ENCODE measurements around the gene ALK. TPM values are rescaled to one million over a fixed set of nuclear protein-coding genes. Genes with fewer than 3 reads are reported as not detected.

The ALK gene
- polyA plus RNA-seq, 1 of the 3 experiments (the other 2 are of a cell fraction) = 0.30 TPM

- no peaks in the 10 kb centered on the region for H3K9me3 ChIP-seq
- no peaks in the 10 kb centered on the region for H3K9me2 ChIP-seq
- H3K27me3 ChIP-seq (ENCODE audit: insufficient read depth) = peaks cover 7% of the 10 kb centered on the region
- no peaks in the 10 kb centered on the region for H4K20me1 ChIP-seq (ENCODE audit: insufficient read depth)
- ChIA-PET POLR2A (no interaction called here), CTCF (interaction anchor here (0.6 to 1.6 kb wide), 4 partner anchors 8 to 37 kb away, joined by 3 to 10 read pairs (median 4); no protein-coding TSS in a partner anchor)
- no peak for DNase-seq
- H3K4me2 ChIP-seq = no peak overlapping the region
- no peak overlapping the region for H3K9ac ChIP-seq
- H3K79me2 ChIP-seq (ENCODE audit: insufficient read depth) = no peaks in the 10 kb centered on the region
- TF ChIP-seq, protein P1, sequence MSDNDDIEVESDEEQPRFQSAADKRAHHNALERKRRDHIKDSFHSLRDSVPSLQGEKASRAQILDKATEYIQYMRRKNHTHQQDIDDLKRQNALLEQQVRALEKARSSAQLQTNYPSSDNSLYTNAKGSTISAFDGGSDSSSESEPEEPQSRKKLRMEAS (IDR thresholded peaks at IDR 0.05; ENCODE audit: low read depth) = no peak
- TF ChIP-seq TEAD4 (IDR thresholded peaks at IDR 0.05; ENCODE audit: borderline replicate concordance, insufficient read depth) = no peak
- no peak overlapping the region for H3K27ac ChIP-seq (ENCODE audit: low read depth in 2 of 2, low read length in 1 of 2)
- no peaks in the 10 kb centered on the region for H3F3A ChIP-seq (replicated peaks; ENCODE audit: insufficient read depth)
- no peak overlapping the region for H3K4me3 ChIP-seq (ENCODE audit: low read depth in 2 of 2, low read length in 1 of 2)
- no peak overlapping the region for H2AFZ ChIP-seq (ENCODE audit: low read depth)
- no peaks in the 10 kb centered on the region for H3K36me3 ChIP-seq (replicated peaks in 1 of 2; ENCODE audit: control insufficient read depth in 1 of 2, insufficient read depth in 2 of 2, low read length in 1 of 2)
- WGBS (ENCODE audit: low lambda C conversion rate) = 26% methylated on average over 5 of the region's 5 CpGs
- no peaks in the 10 kb centered on the region for H3K4me1 ChIP-seq (ENCODE audit: control insufficient read depth in 1 of 2, insufficient read depth in 2 of 2, low read depth in 1 of 2, low read length in 1 of 2)
These were observed 19.3 kb upstream of the ALK start for GRCh38 chr2:29940706-29941105.

DNA sequence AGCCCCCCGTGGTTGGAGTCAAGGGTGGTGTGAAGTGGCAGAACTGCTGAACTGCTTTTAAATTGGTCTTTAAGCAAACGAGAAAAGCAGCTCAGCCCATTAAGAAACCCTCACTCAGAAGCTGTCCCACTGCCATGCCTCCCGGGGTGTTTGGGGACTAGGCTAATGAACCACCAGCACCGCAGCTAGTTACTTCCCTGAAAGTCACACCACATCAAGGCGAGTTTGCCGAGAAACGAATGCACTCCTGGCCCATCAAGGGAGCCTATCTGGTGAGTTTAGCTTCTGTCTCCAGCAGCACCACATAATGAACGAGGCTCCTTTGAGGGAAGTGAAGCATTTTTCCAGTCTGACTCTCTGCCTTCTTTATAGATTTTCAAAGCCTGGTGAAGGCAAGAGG, 14.6 kb upstream of the ALK start:
- Histone ChIP-seq H2AFZ (ENCODE audit: low read depth) (no peak overlapping the region), H3K27me3 (ENCODE audit: insufficient read depth) (peaks cover 11% of the 10 kb centered on the region), H3K4me3 (ENCODE audit: low read depth in 2 of 2, low read length in 1 of 2) (no peak overlapping the region), H3K4me1 (ENCODE audit: control insufficient read depth in 1 of 2, insufficient read depth in 2 of 2, low read depth in 1 of 2, low read length in 1 of 2) (peaks cover 0 to 2% of the 10 kb centered on the region in 2 experiments; a peak in 1 of 4 replicates), H3K9me2 (no peaks in the 10 kb centered on the region), H4K20me1 (ENCODE audit: insufficient read depth) (no peaks in the 10 kb centered on the region), H3K36me3 (replicated peaks in 1 of 2; ENCODE audit: control insufficient read depth in 1 of 2, insufficient read depth in 2 of 2, low read length in 1 of 2) (no peaks in the 10 kb centered on the region), H3K79me2 (ENCODE audit: insufficient read depth) (no peaks in the 10 kb centered on the region), H3K9me3 (no peaks in the 10 kb centered on the region), H3K4me2 (no peak overlapping the region), H3K27ac (ENCODE audit: low read depth in 2 of 2, low read length in 1 of 2) (no peak overlapping the region), H3K9ac (no peak overlapping the region), H3F3A (replicated peaks; ENCODE audit: insufficient read depth) (no peaks in the 10 kb centered on the region)
- POLR2A ChIA-PET = interaction anchor here (1.1 kb wide), 1 partner anchor 47 kb away, joined by 3 read pairs; no protein-coding TSS in a partner anchor
- 38% methylated on average over 8 of the region's 8 CpGs for WGBS (ENCODE audit: low lambda C conversion rate)
- TF ChIP-seq RFX5 (IDR thresholded peaks at IDR 0.05; ENCODE audit: low read length) = no peak
- no peak for TF ChIP-seq POLR2AphosphoS5 (IDR thresholded peaks at IDR 0.05; ENCODE audit: low read depth, low read length)
- TF ChIP-seq RXRA (IDR thresholded peaks at IDR 0.05; ENCODE audit: borderline replicate concordance, low read depth) = no peak
- TF ChIP-seq IRF3 (IDR thresholded peaks at IDR 0.05; ENCODE audit: low read depth, low read length) = no peak
- no peak for TF ChIP-seq REST (IDR thresholded peaks at IDR 0.05; ENCODE audit: low read depth, low read length)
- no peak for TF ChIP-seq NFIC (IDR thresholded peaks at IDR 0.05; ENCODE audit: borderline replicate concordance)
- TF ChIP-seq, protein P1 (IDR thresholded peaks at IDR 0.05; ENCODE audit: low read depth) = no peak
- no peak for TF ChIP-seq RAD21 (IDR thresholded peaks at IDR 0.05; ENCODE audit: low read length)
- no peak for TF ChIP-seq TAF1 (IDR thresholded peaks at IDR 0.05; ENCODE audit: borderline replicate concordance, low read depth, low read length)
- TF ChIP-seq FOSL2 (IDR thresholded peaks at IDR 0.05; ENCODE audit: borderline replicate concordance, low read depth) = no peak
- TF ChIP-seq GABPA (IDR thresholded peaks at IDR 0.05; ENCODE audit: low read depth) = no peak
- TF ChIP-seq TCF12 (IDR thresholded peaks at IDR 0.05) = no peak
- TF ChIP-seq, protein P2, sequence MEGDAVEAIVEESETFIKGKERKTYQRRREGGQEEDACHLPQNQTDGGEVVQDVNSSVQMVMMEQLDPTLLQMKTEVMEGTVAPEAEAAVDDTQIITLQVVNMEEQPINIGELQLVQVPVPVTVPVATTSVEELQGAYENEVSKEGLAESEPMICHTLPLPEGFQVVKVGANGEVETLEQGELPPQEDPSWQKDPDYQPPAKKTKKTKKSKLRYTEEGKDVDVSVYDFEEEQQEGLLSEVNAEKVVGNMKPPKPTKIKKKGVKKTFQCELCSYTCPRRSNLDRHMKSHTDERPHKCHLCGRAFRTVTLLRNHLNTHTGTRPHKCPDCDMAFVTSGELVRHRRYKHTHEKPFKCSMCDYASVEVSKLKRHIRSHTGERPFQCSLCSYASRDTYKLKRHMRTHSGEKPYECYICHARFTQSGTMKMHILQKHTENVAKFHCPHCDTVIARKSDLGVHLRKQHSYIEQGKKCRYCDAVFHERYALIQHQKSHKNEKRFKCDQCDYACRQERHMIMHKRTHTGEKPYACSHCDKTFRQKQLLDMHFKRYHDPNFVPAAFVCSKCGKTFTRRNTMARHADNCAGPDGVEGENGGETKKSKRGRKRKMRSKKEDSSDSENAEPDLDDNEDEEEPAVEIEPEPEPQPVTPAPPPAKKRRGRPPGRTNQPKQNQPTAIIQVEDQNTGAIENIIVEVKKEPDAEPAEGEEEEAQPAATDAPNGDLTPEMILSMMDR (IDR thresholded peaks at IDR 0.05) = no peak
- TF ChIP-seq SMC3 (IDR thresholded peaks at IDR 0.05; ENCODE audit: low read depth, low read length) = no peak
- no peak for DNase-seq
- CTCF ChIA-PET = interaction anchor here (0.8 to 7.8 kb wide), 3 partner anchors 14 to 136 kb away, joined by 3 to 82 read pairs (median 4); partner anchors contain the start of gene ALK
